ENCODE results near the gene SEMA4C.
A peak's percentile ranks its signal among the peaks of the same experiment; 100 is the strongest.

The SEMA4C gene

GRCh38 chr2:96881349-96882195 lies 11.7 kb upstream of the SEMA4C start:
- no peak for DNase-seq (ENCODE audit: low spot score)

- no peak for DNase-seq (ENCODE audit: low spot score)
Measured at GRCh38 chr2:96880891-96881273, 11.0 kb upstream of the SEMA4C start.

- no peak for DNase-seq (ENCODE audit: low spot score)
Measured at GRCh38 chr2:96879545-96880040, 9.7 kb upstream of the SEMA4C start.

GRCh38 chr2:96878796-96879544 lies 9.1 kb upstream of the SEMA4C start:
- no peak for DNase-seq (ENCODE audit: low spot score)

GRCh38 chr2:96878171-96878570 lies 8.3 kb upstream of the SEMA4C start:
- no peak for DNase-seq (ENCODE audit: low spot score)

DNA sequence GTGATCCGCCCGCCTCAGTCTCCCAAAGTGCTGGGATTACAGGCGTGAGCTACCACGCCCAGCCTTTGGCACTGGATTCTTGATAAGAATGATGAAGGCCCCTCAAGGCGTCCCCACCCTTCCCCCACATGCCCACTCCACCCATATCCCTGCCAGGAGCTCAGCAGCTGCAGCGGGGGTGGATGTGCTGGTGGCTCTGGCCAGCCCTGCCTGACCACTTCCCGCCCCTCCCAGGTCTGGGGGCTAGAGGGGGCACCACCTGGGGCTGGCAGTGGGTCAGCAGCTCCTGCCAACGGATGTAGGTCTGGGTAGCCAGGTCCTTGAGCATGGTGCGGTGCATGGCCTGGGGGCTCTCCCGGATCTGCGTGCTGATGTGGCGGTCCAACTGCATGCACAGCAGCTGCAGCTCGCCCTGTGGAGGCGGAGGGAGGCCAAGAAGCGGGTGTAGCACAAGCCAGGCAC lies 7.8 kb upstream of the SEMA4C start:
- no peak for DNase-seq (ENCODE audit: low spot score)

DNA sequence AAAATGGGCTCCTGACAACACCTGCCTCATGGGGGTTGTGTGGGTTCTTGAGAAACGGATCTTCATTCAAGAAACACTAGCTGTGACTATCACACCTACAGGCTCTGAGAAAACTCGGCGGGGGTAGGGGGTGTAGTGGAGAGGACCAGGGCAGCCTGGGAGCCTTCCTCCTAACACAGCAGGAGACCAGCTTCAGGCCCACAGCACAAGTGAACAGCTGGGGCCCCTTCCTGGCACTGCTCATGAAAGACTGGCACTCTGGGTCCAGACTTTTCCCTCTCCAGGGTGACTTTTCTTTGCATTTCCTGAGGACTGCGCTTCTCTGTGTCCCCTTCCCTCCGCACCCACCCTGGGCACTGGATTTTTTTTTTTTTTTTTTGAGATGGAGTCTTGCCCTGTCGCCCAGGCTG lies 7.2 kb upstream of the SEMA4C start:
- DNase-seq (ENCODE audit: low spot score) = no peak

GRCh38 chr2:96876269-96877041 lies 6.6 kb upstream of the SEMA4C start:
- no peak for DNase-seq (ENCODE audit: low spot score)

GRCh38 chr2:96875498-96876268 lies 5.8 kb upstream of the SEMA4C start:
- DNase-seq (ENCODE audit: low spot score) = no peak

- DNase-seq (ENCODE audit: low spot score) = no peak
Measured at GRCh38 chr2:96874198-96874831, 4.4 kb upstream of the SEMA4C start.

DNA sequence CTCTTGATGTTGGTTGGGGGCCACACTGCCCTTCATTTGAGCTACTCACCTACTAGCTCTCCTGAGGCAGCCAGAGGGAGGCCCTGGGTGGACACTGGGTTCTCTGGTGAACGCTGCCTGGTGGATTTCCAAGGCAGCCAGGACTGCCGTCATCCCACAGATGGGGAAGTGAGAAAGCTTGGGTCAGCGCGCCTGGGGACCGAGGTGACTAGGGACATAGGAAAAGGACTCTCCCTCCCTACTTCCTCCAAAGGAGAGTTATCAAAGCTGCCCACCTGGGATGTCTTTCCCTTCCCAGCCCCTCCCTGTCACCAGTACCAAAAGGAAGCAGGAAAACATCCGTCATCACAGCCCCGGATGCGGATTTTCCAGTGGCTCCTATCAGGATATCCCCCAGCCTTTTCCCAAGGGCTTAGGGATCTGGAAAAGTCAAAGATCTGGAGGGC lies 3.8 kb upstream of the SEMA4C start:
- DNase-seq (ENCODE audit: low spot score) = no peak

DNA sequence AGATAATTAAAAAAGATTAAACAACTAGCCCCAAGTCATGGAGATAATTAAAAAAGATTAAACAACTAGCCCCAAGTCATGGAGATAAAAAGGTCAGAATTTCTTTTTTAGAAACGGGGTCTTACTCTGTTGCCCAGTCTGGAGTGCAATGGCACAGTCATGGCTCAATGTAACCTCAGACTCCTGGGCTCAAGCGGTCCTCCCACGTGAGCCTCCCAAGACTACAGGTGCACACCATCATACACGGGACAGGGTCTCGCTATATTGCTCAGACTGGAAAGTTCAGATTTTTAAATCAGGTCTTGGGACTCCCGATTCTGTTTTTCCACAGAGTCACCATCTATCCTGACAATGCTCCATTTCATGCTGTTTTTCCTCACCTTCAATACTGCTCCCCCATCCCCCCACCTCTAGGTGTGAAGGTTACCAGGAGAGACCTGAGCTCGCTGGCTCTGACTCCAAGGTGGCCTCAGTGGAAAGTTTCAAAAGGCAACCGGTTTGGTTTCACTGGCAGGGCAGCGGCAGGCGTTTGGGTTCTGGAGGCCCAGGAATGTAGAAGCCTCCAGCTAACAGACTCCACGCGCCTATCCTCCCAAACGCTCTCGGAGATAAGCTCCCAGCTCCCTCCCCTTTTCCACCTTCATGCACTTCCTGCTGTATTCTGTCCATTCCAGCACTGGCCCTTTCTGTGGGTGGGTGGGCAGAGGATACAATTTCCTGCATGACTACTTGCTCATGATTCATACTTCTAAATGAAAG lies 2.9 kb upstream of the SEMA4C start:
- no peak for DNase-seq (ENCODE audit: low spot score)

DNA sequence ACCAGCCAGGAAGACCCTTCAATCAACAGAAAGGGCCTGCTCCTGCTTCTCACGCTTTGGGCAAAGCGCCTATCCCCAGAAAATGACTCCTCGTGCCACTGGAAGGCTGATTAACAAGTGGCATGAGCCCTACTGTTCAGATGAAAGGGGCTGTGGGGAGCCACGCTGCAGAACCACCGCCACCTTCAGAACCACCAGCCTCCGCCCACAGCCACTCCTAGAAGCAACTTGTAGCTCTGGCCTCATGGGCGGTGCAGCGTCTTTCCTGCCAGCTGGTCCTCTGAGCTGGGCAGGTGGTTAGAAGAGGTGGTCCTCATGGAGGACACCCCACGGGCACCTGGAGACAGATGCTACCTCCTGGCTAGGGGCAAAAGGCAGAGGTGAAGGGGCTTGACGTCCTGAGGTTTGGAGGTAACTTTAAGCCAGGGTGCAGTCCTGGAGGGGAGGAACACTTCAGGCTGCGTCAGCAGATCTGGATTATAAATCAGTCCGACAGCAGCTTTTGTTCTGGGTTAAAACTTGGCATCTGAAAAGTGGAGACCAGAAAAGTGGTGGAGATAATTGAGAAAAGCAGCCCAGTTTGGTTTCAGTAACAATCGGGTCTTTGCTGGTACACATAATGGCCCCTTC lies 861 bp upstream of the SEMA4C start:
- DNase-seq (ENCODE audit: low spot score) = no peak

GRCh38 chr2:96869281-96869821 lies 529 bp downstream of the SEMA4C start:
- peak; percentile 83 for DNase-seq (ENCODE audit: low spot score)

- peak; percentile 99 for DNase-seq (ENCODE audit: low spot score)
Measured at GRCh38 chr2:96868555-96869280, 1.2 kb downstream of the SEMA4C start.

DNA sequence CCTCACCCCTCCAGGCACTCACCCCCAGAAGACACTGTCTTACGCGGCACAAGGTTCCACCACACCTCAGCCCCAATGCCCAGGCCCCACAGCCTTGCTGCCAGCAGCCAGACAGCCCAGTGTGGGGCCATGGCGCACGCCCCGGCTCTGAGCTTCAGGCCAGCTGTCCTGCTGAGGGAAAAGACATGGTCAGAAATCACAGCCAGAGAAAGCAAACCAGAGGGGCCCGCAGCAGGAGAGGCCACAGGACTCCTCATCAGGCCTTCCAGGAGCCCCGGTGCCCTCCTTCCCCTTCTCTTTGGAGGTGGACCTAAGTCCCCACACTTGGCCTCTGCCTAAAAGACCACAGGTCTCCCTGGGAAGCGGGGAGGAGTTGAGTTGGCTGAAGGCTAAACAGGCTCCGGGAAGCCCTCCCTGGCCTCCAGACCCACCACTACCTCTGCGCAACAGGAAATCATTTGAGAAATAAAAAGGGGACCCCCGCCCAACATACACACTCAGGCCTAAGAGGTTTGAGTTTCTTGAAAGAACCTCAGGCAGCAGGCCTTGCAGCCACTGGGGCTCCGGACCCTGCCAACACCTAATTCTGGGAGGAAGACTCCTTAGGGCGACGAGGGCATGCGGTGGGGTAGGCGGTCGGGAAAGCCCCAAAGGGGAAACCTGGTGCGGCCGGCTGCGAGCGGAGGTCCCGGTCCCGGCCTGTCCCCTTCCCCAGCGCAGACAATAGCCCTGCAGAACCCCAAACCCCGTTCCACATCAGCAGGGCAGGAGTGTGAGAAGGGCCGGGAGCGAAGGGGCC lies 1.9 kb downstream of the SEMA4C start:
- DNase-seq (ENCODE audit: low spot score) = no peak

DNA sequence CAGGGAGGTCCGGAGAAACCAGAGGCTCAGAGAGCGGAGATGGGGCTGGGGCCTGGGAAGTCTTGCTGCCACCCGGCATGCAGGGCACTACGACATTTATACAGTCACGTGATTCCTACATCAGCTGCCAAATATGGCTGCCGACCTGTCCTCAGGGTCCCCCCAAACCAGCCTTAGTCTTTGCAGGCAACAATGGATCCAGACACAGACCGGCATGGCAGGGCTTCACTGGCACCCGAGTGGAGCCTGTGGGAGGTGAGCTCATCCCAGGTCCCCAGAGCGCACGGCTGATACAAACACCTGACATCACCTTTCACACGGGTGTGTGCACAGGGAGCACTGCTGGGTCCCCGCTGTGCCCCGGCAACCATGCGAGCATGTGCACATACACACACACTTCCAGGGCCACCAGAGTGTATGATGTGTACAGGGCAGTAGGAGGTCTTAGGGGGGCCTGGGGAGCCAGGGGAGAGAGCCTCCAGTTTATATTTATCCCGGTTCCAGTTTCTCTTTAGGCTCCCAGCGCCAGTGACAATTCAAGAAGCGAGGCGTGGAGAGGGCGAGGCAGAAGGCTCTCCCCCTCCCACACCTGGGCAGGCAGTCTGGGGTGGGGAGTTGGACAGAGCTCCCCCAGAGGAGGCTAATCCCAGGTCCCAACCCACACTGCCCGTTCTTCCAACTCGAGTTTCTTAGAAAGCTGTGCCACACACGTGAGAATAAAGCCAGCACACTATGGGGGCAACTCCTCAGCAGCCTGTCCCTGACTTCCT lies 2.7 kb downstream of the SEMA4C start:
- DNase-seq (ENCODE audit: low spot score) = no peak

Data from HuH-7 (cell line).